Uterus (tissue), 4 donors: ENCODE measurements around the gene MLLT10. TPM values are rescaled to one million over a fixed set of nuclear protein-coding genes. Genes with fewer than 3 reads are reported as not detected.

Experiments
- DNase-seq, 2 donors: peaks; one replicate each; pipeline ENCODE4 v3.0.0-alpha.2; 2019 to 2020
- H3K27ac ChIP-seq, 2 donors: fragments of 200-600 bp; sonication (generic); 1 replicate in 1 of 2; 2 replicates in 1 of 2; pipeline ENCODE4 v1.5.1; 2016 to 2018
- H3K27me3 ChIP-seq, 2 donors: fragments of 200-600 bp; sonication (generic); one replicate each; pipeline ENCODE4 v1.5.1; 2018 to 2019; ENCODE audit warnings: control low read depth in 1 of 2
- H3K36me3 ChIP-seq, 2 donors: fragments of 200-600 bp; sonication (generic); one replicate each; pipeline ENCODE4 v1.5.1; 2019; ENCODE audit warnings: control low read depth in 1 of 2
- H3K4me1 ChIP-seq, 2 donors: fragments of 200-600 bp; sonication (generic); one replicate each; pipeline ENCODE4 v1.5.1; 2018 to 2019; ENCODE audit warnings: control low read depth in 1 of 2
- H3K4me3 ChIP-seq, 2 donors: fragments of 200-600 bp; sonication (generic); 1 replicate in 1 of 2; 2 replicates in 1 of 2; pipeline ENCODE4 v1.5.1; 2018 to 2019; ENCODE audit warnings: mild to moderate bottlenecking in 1 of 2
- H3K9me3 ChIP-seq, 2 donors: fragments of 200-600 bp; sonication (generic); one replicate each; pipeline ENCODE4 v1.5.1; 2019; ENCODE audit warnings: control low read depth in 1 of 2
- POLR2A ChIP-seq, 2 donors: fragments of 450-650 bp; IDR thresholded peaks; one replicate each; pipeline ENCODE4 v1.6.1; 2016; ENCODE audit warnings: antibody characterized with exemption in 2 of 2, mild to moderate bottlenecking in 1 of 2, moderate library complexity in 1 of 2
- intact Hi-C: fragments of 100-400 bp; cut with DNase I; formaldehyde crosslinking; loops from one replicate; pipeline ENCODE4 v1.15.1; 2023; ENCODE audit warnings: low total_unique reads
- total RNA-seq, 4 donors: library from RNA; depleted of rRNA in 3 of 4; stranded (reverse); fragments of >200 nt in 3 of 4; gene quantifications; one replicate each; pipeline versions ENCODE4 v1.1.0 to v1.2.4, GENCODE V29; 2014 to 2023
- TF ChIP-seq, protein P1 (sequence below), 4 experiments: fragments of 200-600 bp in 2 of 4; fragments of 450-650 bp in 2 of 4; sonication (generic) in 2 of 4; IDR thresholded peaks; one replicate each; pipeline ENCODE4 v1.5.1; 2016 to 2019; ENCODE audit warnings: antibody characterized with exemption in 4 of 4, mild to moderate bottlenecking in 2 of 4, moderate library complexity in 1 of 4
- donor health status: DM: yes; HTN: yes; CAD: no.

The MLLT10 gene
- total RNA-seq, 4 donors from 2014 or later: 34.1 to 71.2 (median 59.8) TPM

DNA sequence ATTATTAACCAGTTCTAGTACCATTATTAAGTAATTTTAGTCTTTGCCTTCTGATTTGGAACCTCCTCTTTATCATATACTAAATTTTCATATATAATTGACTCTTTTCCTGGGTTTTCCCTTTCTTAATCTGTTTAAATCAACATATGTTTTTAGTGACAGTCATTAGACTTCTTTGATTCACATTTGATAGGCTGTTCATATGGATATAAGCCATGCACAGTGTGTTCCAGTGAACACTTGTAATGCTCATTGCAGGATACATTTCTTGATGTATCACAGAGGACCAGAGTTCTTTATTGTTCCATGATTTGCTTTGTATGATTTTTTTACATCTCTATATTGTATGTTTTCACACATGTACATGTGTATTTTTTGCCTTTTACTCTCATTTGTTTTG lies 114.0 kb downstream of the MLLT10 start:
- H3K27ac ChIP-seq: no peak overlapping the region
- no peak for TF ChIP-seq POLR2A (IDR thresholded peaks at IDR 0.05)
- TF ChIP-seq, protein P1, sequence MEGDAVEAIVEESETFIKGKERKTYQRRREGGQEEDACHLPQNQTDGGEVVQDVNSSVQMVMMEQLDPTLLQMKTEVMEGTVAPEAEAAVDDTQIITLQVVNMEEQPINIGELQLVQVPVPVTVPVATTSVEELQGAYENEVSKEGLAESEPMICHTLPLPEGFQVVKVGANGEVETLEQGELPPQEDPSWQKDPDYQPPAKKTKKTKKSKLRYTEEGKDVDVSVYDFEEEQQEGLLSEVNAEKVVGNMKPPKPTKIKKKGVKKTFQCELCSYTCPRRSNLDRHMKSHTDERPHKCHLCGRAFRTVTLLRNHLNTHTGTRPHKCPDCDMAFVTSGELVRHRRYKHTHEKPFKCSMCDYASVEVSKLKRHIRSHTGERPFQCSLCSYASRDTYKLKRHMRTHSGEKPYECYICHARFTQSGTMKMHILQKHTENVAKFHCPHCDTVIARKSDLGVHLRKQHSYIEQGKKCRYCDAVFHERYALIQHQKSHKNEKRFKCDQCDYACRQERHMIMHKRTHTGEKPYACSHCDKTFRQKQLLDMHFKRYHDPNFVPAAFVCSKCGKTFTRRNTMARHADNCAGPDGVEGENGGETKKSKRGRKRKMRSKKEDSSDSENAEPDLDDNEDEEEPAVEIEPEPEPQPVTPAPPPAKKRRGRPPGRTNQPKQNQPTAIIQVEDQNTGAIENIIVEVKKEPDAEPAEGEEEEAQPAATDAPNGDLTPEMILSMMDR (IDR thresholded peaks at IDR 0.05): no peak
- no peaks in the 10 kb centered on the region for H3K9me3 ChIP-seq
- no peak overlapping the region for H3K4me3 ChIP-seq
- H3K4me1 ChIP-seq: no peaks in the 10 kb centered on the region
- H3K36me3 ChIP-seq: no peaks in the 10 kb centered on the region
- no peaks in the 10 kb centered on the region for H3K27me3 ChIP-seq
- intact Hi-C loops: no loop called here
- DNase-seq: no peak

- DNase-seq: no peak
- Histone ChIP-seq H3K4me3 (no peak overlapping the region), H3K27ac (no peak overlapping the region), H3K27me3 (no peaks in the 10 kb centered on the region), H3K9me3 (no peaks in the 10 kb centered on the region), H3K36me3 (no peaks in the 10 kb centered on the region), H3K4me1 (no peaks in the 10 kb centered on the region)
- intact Hi-C loops: no loop called here
- no peak for TF ChIP-seq POLR2A (IDR thresholded peaks at IDR 0.05)
- TF ChIP-seq, protein P1 (IDR thresholded peaks at IDR 0.05): no peak
Observed at GRCh38 chr10:21649454-21649872, 115.4 kb downstream of the MLLT10 start.

DNA sequence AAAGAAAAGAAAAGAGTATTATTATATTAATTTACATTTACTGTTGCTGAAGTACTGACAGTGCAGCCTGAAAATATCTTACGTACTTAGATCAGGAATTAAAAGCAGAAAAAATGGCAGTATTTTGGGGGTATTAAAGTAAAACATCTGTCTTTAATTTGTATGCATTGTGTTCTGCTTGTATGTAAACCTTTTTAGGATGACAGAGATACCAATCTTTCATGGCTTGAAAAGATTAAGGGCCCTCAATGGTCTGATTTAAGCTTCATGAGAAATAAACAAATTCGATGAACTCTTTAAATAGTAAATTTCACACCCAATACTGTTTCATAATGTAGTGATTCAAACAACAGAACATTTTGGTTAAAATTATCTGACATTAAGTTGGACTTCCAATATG lies 116.3 kb downstream of the MLLT10 start:
- Histone ChIP-seq H3K27me3 (no peaks in the 10 kb centered on the region), H3K36me3 (no peaks in the 10 kb centered on the region), H3K4me1 (no peaks in the 10 kb centered on the region), H3K9me3 (no peaks in the 10 kb centered on the region), H3K4me3 (no peak overlapping the region), H3K27ac (no peak overlapping the region)
- intact Hi-C loops: no loop called here
- no peak for TF ChIP-seq POLR2A (IDR thresholded peaks at IDR 0.05)
- TF ChIP-seq, protein P1 (IDR thresholded peaks at IDR 0.05): no peak
- no peak for DNase-seq

- DNase-seq: no peak
Observed at GRCh38 chr10:21655236-21655635, 121.2 kb downstream of the MLLT10 start.

GRCh38 chr10:21655687-21656086 lies 121.7 kb downstream of the MLLT10 start:
- no peak for TF ChIP-seq POLR2A (IDR thresholded peaks at IDR 0.05)
- TF ChIP-seq, protein P1 (IDR thresholded peaks at IDR 0.05): no peak
- H3K27ac ChIP-seq: no peak overlapping the region
- DNase-seq: no peak
- H3K4me3 ChIP-seq: no peak overlapping the region
- H3K9me3 ChIP-seq: no peaks in the 10 kb centered on the region
- H3K4me1 ChIP-seq: no peaks in the 10 kb centered on the region
- intact Hi-C loops: no loop called here
- H3K27me3 ChIP-seq: no peaks in the 10 kb centered on the region
- H3K36me3 ChIP-seq: no peaks in the 10 kb centered on the region

More at GRCh38 chr10:21655236-21655635, 121.2 kb downstream of the MLLT10 start:
- Histone ChIP-seq H3K9me3 (no peaks in the 10 kb centered on the region), H3K27me3 (no peaks in the 10 kb centered on the region), H3K4me3 (no peak overlapping the region), H3K36me3 (no peaks in the 10 kb centered on the region), H3K4me1 (no peaks in the 10 kb centered on the region), H3K27ac (no peak overlapping the region)
- TF ChIP-seq, protein P1 (IDR thresholded peaks at IDR 0.05): no peak
- no peak for TF ChIP-seq POLR2A (IDR thresholded peaks at IDR 0.05)
- intact Hi-C loops: no loop called here
